SU-DHL-6 (cell line): ENCODE data around the gene ATG14.

Experiments
- EZH2phosphoT487 ChIP-seq: fragments of 200-600 bp; sonication (generic), shearing (Covaris generic); conservative IDR thresholded peaks from 2 replicates; pipeline ENCODE4 v1.6.1; 2018; ENCODE audit warnings: mild to moderate bottlenecking, antibody characterized with exemption, low read length, moderate library complexity, mixed read lengths
- TF ChIP-seq, protein P1 (sequence below): fragments of 200-600 bp; sonication (generic); IDR thresholded peaks from one replicate; pipeline ENCODE4 v1.5.1; 2017; ENCODE audit warnings: antibody characterized with exemption, mild to moderate bottlenecking, low read length, moderate library complexity; ENCODE audit not compliant: insufficient read depth, poor library complexity, severe bottlenecking

DNA sequence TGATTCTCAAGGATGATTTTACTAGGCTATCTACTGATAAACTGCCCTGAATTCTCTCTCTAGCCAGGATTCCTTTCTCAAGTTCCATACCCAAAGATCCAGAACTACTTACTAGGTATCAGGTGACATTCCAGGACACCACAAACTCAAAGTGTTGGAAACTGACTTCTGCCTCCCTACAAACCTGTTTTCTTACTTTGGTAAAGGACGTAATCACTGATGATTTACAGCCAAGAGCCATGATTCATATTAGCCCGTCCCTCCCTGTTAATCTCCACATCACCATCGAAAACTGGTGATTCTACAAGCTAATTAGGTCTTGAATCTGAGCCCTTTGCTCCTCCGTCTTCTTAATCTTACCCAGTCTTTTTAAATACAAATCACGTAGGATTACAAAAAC, 1.0 kb upstream of the ATG14 start:
- TF ChIP-seq, protein P1, sequence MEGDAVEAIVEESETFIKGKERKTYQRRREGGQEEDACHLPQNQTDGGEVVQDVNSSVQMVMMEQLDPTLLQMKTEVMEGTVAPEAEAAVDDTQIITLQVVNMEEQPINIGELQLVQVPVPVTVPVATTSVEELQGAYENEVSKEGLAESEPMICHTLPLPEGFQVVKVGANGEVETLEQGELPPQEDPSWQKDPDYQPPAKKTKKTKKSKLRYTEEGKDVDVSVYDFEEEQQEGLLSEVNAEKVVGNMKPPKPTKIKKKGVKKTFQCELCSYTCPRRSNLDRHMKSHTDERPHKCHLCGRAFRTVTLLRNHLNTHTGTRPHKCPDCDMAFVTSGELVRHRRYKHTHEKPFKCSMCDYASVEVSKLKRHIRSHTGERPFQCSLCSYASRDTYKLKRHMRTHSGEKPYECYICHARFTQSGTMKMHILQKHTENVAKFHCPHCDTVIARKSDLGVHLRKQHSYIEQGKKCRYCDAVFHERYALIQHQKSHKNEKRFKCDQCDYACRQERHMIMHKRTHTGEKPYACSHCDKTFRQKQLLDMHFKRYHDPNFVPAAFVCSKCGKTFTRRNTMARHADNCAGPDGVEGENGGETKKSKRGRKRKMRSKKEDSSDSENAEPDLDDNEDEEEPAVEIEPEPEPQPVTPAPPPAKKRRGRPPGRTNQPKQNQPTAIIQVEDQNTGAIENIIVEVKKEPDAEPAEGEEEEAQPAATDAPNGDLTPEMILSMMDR: no peak
- TF ChIP-seq EZH2phosphoT487: no peak
